ENCODE measurements around the gene SORD.
"Not testable (repeated sequence)": the region's sequence is repeated elsewhere in the genome, so short reads cannot be mapped to it uniquely, and the experiment has no call there.

The SORD gene

DNA sequence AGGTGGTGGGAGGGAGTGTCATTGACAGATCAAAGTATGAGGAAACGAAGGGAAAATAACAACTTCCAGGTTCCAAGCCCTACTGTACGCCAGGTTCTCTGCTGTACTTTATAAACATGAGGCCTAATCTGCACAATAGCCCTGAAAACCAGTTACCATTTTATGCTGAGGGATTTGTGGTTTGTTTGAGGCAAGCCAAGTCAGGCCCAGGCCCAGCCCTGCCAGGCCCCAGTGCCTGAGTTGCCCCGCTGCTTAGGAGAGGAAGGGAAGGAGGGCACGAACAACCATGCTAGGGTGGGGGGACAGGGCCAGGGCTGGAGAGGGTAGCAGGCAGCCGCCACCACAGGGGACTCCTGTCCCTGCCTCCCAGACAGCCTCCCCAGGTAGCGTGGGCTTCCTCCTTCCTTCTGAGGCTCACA is 47.0 kb downstream of the SORD start:
- not testable (repeated sequence) for DNase-seq

- DNase-seq, result not testable (repeated sequence)
These were observed 50.6 kb downstream of the SORD start for GRCh38 chr15:45073602-45074001.

GRCh38 chr15:45075440-45076320 is 52.7 kb downstream of the SORD start:
- not testable (repeated sequence) for DNase-seq

DNA sequence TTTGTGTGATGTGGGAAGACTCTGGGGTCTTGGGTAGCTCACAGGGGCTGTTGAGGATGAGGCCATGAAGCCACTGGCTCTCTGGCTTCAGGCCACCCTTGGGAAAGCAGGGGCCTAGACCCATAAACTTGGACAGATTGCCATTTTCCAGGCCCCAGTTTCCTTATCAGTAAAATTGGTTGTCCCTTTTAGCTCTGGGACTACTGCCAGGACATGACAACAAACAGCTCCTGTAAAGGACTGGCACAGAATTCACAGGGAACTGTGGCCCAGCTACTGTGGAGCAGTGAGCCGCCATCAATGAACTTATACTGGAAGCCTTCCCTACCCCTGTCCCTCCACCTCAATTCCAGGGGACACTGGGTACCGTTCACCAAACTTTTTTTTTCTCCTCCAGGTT is 54.4 kb downstream of the SORD start:
- not testable (repeated sequence) for DNase-seq

DNA sequence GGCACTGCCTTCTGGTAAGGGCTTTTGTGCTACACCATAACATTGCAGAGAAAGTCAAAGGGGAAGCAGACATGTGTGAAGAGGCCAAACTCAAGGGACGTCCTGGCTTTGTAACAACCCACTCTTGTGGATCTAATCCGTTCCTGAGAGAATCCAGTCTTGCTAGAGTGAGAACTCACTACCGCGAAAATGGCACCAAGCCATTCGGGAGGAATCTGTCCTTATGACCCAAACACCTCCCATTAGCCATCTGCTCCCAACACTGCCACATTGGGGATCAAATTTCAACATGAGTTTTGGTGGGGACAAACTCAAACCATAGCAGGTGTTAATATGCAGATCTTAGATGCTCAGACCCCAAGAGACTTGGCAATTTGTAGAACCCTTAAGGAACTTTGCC is 56.2 kb downstream of the SORD start:
- DNase-seq, result not testable (repeated sequence)

- DNase-seq, result not testable (repeated sequence)
These were observed 56.7 kb downstream of the SORD start for GRCh38 chr15:45079628-45080246.

DNA sequence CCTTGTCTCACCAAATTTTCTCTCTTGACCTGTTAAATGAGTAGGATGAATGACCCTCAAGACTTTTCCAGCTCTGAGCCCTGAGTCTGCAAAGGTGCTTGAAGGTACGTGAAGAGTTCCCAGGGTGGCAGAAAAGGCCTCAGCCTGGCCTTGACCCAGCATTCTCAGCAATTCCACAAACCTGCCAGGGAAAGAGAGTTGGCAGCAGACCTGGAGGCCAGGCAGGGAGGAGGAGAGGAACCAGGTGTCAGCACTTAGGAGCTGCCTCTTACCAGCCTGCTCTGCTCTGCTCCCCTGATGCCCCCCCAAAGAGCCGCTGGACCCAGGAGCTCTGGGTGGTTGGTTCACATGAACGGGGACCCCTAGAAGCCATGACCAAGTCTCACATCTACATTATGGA is 57.6 kb downstream of the SORD start:
- DNase-seq, result not testable (repeated sequence)

GRCh38 chr15:45082412-45082811 is 59.4 kb downstream of the SORD start:
- not testable (repeated sequence) for DNase-seq

DNA sequence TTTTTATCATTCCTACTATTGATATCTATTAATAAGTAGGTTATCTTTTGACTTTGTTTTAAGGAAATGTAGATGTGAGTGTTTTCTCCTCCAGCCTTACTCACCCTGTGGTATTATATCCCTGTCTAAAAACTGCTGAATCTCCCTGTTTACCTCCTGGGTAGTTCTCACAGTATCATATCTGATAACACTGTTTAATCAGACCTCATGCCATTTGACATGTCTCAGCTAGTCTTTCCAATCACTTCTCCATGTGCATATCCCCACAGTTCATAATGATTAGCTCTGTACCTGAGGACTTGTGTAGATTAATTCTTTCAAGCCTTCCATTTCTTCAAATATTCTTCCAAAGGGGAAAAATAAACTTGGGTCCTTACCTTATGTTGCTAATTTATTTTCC is 60.2 kb downstream of the SORD start:
- DNase-seq, result no peak

DNA sequence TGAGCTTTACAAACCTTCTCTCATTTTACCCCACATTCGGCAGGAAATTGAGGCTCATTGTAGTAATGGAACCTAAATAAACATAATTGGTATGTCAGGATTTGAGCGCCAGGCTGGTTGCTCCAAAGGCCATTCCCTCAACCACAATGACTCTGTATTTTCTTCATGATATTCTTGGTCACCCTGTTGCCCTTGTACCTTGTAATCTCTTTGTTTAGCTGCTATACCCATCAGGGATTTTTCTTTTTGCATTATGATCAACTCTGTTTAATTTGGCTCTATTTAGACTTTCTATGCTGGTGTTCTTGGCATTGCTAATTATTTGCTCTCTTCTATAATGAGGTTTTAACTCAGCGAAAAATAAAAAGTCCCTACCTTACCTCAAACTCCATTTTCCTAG is 61.2 kb downstream of the SORD start:
- DNase-seq, result no peak

GRCh38 chr15:45087513-45087912 is 64.5 kb downstream of the SORD start:
- DNase-seq, result no peak

DNA sequence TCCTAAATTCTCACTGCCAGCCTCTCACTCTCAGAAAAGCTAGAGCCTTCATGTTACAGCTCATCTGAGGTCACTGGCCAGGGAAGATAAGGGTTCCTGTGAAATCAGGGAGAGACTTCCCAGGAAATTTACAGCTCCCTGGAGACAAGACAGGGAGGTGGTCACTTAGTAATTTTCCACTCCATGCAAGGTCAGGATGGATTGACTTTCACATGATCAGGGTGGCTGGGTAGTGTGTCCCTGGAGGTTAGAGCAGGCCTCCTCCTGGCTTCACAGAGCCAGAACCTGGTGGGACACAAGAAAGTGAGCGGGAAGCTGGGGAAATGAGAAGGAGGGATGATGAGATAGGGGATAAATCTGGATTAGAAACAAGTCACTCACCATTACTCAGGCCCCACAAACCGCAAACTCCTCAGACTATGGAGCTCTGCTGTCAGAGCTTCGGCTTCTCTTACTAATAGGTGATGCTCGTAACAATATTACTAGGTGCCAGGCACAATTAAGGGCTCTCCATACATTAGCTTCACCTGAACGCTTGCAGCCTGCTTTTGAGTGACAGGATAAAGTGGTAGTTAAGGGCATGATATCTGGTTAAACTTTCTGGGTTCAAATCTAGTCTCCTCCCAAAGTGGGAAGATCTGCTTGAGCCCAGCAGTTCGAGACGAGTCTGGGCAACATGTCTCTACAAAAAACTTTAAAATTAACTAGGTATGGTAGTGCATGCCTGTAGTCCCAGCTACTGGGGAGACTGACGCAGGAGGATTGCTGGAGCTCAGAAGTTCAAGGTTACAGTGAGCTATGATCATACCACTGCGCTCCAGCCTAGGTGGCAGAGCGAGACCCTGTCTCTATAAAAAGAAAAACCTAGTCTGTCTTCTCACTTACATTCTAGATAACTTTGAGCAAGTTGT is 66.1 kb downstream of the SORD start:
- no peak for DNase-seq

DNA sequence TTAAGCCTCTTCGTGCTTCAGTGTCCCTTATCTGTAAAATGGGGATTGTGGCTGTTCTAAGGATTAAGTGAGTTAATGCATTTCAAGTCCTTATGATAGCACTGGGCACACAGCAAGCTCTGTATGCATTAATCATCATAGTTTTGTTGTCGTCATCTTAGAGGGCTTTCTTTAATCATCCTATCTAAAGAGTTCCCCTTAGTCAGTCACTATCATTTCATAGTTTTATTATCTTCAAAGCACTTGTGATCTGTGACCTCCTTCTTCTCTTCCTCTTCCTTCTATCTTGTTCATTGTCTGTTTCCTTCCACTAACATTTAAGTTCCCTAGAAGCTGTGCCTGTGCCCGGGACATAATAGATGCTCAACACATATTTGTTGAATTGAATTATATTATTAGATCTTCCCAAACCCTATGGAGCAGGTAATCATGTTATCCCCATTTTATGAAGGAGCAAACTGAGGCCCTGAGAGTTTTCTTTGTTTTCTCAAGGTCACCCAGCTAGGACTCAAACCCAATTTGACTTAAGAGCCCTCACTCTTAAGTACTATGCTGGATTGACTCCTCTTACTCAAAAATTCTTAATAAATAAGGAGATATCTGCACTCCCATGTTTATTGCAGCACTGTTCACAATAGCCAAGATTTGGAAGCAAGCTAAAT is 66.8 kb downstream of the SORD start:
- DNase-seq, result no peak

DNA sequence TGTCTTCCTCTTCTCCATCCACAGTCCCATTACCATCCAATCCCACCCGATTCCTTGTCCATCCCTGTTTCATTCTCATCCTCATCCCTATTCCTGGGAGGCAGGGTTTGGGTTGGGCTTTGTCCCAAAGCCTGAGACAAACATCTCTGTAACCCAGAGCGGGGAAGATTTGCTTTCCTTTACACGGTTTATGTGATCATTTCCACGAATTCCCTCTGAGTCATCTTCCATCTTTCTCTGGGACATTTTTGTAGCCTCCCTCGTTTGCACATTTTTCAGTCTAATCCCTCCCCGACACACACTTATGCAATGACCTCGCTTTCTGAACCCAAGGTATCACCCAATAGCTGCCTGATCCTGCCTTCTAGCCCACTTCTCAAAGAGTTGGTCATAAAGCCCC is 68.2 kb downstream of the SORD start:
- DNase-seq, result no peak

GRCh38 chr15:45091576-45091975 is 68.6 kb downstream of the SORD start:
- DNase-seq, result no peak

GRCh38 chr15:45093013-45093412 is 70.0 kb downstream of the SORD start:
- DNase-seq, result no peak

DNA sequence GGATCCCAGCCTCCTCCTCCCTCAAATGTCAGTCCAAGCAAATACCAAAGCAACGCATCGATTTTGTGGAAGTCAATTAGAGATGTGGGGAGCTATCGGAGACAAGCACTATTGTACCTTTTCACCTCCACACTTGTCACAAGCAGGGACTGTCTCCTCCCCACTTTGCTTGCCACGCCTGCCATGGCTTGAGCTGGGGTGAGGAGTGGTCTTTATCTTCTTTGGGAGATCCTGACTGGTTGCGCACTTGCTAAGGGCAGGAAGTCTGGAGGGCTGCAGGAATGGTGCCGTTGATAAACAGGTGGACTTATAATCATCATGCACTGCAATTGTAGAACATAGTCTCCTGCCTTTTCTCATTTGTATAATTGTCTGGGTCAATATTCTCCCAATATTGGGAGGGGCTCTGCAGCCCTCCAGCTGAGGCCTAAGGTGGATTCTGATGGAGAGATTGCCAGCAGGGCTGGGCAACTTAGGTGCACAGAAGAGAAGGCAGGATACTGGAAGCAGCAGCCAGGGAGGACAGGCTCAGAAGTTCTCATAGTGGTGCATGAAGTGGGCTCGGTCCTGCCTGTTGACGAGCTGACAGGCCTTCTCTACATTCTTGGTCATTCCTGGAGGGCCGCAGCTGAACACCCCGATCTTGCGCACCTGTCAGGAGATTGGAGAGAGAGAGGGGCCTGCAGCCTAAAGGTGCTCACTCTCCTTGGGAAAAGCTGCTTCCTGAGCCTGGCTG is 70.8 kb downstream of the SORD start:
- DNase-seq, result no peak

- no peak for DNase-seq
These were observed 71.3 kb downstream of the SORD start for GRCh38 chr15:45094358-45094730.

DNA sequence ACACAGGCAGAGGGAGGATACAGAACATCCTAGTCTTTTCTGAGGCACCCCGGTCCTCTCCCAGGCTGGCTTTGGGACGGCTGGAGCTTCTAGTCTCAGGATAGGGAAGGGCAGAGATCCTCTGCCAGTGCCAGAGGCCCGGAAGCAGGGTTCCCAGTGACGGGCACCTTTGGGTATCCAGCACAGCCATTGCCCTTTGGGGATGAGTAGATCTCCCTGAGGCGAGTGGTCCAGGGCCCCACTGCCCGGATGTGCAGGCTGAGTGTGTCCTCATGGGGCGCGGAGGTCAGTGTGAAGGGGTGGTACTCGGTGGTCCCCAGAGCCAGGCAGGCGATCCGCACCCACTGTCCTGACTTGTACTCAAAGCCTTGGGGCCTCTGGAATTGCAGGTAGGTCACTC is 72.7 kb downstream of the SORD start:
- no peak for DNase-seq

GRCh38 chr15:45097466-45097865 is 74.5 kb downstream of the SORD start:
- no peak for DNase-seq

DNA sequence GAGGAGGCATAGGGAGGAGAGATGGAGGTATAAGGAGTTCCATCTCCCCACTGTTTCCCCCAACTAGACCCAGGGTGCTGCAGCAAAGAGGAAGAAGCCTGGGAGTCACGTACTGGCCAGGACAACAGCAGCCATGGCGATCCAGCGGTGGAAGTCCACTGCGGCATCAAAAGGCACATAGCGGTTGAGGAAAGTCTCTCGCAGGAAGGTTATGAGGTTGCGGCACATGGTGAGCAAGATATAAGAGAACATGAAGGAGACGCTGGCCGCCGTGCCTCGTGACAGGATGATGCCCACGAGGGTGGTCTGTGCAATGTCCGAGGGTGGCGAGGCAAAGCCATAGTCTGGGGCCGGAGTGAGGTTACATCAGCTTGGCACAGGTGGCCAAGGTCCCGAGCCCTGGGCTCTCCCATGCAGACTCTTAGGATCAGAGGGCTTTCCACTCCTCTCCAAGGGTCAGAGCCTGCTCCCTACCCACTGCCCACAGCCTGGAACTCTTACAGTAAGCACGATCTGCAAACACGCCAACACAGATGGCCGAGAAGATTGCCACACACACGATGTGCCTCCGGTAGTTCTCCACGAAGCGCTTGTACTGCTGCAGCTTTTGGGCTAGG is 76.7 kb downstream of the SORD start:
- no peak for DNase-seq

Measured in CD4-positive, alpha-beta T cell treated with Interleukin-6 for 4 hours (primary cell).